Activated CD4-positive, CD25-positive, alpha-beta regulatory T cell treated with anti-CD3 and anti-CD28 coated beads, Interleukin-2, amount 50 U/mL, for 72 hours (primary cell): ENCODE results near the gene FBXL15.

Experiments used
- DNase-seq: peaks from one replicate; pipeline ENCODE4 v3.0.0; 2021

FBXL15 gene

DNA sequence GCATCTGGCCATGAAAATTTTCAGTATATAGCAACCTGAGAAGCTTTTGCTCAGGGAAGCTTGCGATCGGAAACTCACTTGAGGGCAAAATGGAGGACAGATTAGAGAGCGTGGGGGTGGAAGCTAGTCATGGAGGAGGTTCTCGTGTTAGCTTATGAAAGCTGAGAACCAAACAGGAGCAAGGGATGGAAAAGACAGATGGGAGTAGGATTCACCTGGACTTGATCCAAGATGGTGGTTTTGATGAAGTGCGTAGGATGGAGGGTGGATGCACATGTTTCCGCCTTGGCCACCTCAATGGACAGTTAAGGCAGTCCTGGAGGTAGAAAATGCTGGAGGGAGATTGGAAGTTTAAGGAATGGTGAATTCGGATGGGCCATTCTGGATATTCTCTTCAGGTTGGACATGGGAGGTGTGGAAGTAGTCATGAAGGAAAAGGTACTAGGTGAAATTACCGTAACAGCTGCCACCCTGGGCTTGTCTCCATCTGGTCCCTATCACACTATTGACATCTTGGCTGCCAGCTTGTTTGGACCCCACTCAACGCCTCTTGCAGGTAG, 37.0 kb downstream of the FBXL15 start:
- no peak for DNase-seq

DNA sequence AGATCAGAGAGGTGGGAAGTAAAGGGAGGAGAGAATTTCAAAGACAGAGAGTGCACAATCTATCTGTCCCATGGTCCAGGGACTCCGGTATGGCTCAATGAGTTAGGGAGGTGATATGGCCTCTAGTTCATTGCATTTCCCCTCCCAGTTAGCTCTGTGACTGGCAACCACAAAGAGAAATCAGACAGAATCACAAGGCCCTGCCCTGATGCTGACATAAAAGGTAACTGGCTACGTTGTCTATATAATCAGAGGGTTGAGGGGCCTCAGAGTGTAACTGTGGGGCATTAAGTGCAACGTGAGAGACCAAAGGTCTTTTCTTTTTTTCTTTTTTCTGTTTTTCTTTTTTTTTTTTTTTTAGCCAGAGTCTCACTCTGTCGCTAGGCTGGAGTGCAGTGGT, 38.0 kb downstream of the FBXL15 start:
- DNase-seq, result no peak

DNA sequence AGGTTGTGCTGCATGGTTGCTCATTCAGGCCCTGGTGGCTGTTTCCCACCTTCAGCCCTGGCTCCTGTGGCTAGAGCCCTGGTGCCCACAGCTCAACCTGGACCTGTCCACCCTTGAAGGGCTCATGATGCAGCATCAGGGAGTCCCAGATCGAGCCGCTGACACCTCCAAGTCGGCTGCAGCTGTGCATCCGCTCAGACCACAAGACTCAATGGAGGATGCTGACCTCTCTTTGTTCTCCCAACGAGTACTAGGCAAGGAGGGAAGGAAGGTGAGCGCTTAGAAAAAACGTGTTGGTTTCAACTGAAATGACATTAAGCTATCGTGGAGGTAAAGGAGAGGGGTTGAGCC, 40.2 kb downstream of the FBXL15 start:
- peak; percentile 47 for DNase-seq

DNA sequence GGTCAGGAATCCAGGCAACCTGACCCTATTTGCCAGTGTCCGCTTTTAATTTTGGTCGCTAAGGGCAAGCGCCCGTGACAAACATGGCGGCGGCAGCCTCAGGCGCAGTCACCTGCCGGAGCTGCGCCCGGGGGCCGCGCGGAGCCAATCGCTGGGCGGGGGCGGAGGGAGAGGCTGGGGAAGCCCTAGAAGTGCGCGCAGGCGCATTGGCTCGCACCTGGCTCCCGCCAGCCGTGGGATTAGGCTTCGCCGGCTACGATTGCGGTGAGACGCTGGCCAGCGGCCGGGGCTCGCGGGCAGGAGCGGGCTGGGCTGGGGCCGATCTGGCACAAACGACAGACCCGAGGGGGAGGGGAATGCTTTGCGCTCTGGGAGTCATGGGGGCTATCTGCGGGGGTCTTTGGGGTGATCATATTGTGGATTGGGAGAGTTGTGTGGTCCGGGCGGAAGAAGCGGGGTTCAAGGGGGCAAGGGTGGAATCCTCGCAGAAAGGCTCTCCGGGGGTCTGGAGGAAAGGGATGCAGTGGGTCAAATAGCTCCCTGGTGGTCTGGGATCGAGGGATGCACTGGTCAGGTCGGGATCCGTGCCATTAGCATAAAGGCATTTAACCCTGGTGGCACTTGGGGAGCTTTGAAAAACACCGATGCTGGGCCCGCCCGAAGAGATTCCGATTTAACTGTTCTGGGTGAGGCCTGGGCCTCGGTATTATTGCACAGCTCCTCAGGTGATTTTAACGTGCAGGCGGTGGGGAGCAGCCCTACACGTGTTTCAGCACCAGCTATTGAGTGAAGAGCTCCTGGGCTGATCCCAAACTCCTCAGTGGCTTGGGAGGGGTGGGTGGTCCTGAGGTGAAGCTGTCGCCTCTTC, 40.8 kb downstream of the FBXL15 start:
- DNase-seq, result peak; percentile 97

DNA sequence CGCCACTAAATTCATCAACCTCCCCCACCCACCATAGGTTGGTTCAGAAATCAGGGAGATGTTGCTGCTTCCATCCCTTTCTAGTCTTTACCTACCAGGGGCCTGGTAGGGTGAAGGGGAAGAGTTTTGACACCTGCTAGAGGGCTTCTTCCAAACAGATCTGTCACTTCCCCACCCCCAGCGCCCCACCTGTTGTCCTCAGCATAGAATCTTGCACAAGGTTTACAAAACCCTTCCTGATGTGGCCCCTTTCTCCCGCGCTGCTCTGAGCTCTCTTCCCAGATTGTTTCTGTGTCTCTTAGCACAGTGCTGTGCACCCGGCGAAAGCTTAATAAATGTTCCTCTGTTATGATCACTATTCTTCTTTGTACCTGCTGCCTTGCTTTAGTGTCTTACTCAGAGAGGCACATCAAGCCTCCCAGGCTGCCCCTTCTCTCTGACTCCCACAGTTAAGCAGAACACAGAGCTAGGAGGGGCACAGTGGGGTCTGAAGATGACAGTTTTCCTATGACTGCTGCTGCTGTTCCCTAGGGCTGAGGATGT, 41.9 kb downstream of the FBXL15 start:
- DNase-seq, result no peak

DNA sequence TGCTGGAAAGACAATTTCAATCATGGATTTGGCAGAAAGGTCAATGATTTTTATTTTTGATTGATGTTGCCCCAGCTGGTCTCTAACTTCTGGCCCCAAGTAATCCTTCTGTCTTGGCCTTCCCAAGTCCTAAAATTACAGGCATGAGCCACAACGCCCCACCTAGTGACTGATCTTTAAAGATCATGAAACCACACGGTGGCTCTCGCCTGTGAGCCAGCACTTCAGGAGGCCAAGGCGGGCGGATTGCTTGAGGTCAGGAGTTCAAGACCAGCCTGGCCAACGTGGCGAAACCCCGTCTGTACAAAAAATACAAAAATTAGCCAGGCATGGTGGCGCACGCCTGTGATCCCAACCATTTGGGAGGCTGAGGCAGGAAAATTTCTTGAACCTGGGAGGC, 43.3 kb downstream of the FBXL15 start:
- no peak for DNase-seq

DNA sequence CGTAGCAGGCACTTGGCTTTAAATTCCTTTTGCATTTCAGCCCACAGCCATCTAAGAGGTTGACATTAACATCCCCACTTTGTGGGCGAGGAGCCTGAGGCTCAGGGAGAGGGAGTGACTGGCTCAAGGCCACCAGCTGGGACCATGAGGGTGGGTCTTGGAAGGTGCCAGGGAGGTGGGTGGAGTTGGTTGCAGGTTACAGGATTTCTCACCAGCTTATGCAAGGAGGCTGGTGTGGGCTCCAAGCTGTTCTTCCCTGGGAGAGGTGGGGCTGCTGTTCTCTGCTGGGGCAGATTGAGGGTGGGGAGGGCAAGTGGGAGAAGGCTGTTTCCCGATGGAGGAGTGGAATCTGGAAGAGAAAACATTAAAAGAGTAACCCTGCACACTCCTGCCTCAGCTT, 44.8 kb downstream of the FBXL15 start:
- no peak for DNase-seq

DNA sequence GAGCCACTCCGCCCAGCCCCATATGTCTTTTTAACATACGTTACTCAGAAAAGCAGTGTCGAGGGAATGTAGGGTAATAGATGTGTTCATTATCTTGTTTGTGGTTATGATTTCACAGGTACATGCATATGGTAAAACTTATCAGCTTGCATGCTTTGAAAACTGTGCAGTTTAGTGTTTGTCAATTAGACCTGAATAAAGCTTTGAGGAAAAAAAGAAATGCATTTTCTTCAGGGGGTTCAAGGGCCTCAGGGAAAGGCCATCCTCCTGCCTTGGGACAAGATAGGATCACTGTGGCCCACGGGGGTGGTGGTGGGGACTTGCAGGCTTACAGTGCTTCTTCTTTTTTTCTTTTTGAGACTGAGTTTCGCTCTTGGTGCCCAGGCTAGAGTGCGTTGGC, 46.7 kb downstream of the FBXL15 start:
- DNase-seq, result no peak

DNA sequence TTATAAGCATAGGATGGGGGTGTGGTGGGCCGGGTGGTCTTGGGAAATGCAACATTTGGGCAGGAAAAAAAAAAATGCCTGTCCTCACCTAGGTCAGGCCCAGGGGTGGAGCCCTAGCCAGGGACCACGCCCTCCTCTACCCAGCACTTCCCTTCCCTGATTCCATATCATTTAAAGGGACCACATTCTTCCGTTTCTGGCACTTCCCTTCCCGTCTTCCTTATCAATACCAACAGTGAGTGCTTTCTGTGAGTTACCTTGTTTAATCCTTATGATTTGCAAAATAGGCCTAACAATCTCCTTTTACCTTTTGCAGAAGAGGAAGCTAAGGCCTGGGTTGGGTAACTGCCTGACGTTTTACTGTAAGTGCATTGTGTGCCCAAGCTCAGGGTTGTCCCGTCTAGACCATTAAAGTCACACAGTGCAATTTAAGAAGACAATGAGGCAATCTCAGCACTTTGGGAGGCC, 47.4 kb downstream of the FBXL15 start:
- DNase-seq, result no peak

DNA sequence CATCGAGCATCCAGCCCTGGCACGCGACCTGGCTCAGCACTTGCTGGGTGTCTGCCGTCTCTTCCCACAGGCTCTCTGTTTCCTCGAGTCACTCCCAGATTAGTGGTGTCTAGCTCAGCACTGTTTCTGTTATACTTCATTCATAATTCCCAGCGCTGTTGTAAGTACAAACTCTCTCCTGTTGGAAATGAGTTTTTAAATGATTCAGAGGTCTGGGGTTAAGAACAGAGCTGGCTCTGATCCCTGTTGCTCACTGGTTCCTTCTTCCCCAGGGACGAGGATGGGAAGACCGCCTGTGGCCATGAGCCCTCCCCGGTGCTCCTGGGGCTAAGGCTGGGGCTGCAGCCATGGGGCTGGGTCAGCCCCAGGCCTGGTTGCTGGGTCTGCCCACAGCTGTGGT, 48.0 kb downstream of the FBXL15 start:
- DNase-seq, result no peak

DNA sequence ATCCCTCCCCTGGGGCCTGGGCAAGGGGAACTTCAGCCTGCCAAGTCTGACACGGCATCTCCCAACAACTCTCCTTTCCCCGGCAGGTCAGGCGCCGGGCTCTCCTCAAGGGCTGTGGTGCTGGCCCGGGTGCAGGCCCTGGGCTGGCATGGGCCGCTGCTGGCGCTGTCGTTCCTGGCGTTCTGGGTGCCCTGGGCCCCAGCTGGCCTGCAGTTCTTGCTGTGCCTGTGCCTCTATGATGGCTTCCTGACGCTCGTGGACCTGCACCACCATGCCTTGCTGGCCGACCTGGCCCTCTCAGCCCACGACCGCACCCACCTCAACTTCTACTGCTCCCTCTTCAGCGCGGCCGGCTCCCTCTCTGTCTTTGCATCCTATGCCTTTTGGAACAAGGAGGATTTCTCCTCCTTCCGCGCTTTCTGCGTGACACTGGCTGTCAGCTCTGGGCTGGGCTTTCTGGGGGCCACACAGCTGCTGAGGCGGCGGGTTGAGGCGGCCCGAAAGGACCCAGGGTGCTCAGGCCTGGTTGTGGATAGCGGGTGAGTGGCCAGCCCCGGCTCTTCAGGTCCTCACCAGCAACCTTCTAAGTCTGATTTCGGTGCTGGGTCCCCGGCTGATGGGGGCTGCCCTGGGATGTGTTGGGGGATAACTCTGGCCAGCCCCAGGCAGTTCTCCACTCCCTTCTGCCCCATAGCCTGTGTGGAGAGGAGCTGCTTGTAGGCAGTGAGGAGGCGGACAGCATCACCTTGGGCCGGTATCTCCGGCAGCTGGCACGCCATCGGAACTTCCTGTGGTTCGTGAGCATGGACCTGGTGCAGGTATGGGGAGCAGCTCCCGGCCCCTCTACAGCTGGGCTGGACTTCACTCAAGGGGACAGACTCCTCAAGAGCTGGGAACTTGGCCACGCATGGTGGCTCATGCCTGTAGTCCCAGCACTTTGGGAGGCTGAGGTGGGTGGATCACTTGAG, 50.2 kb downstream of the FBXL15 start:
- DNase-seq, result no peak
